Smooth muscle cell (in vitro differentiated cells): ENCODE measurements around the gene TMEM135. TPM values are rescaled to one million over a fixed set of nuclear protein-coding genes. Genes with fewer than 3 reads are reported as not detected.
"Not testable (repeated sequence)": the region's sequence is repeated elsewhere in the genome, so short reads cannot be mapped to it uniquely, and the experiment has no call there.

Experiments
- DNase-seq: peaks from one replicate; lab custom pipeline; 2025; ENCODE audit not compliant: unreplicated experiment; lab: John Stamatoyannopoulos, UW
- H2AFZ ChIP-seq: fragments of 200-600 bp; sonication (generic); 2 replicates; pipeline ENCODE4 v1.6.0; 2016; ENCODE audit warnings: antibody characterized with exemption, low read depth, mild to moderate bottlenecking
- H3F3A ChIP-seq: fragments of 200-600 bp; sonication (generic); 2 replicates; pipeline ENCODE4 v1.6.0; 2017; ENCODE audit warnings: antibody characterized with exemption, low read depth
- H3K27ac ChIP-seq: fragments of 200-600 bp; sonication (generic); 2 replicates; pipeline ENCODE4 v1.5.1; 2016; ENCODE audit warnings: low read depth, mild to moderate bottlenecking
- H3K27me3 ChIP-seq: fragments of 200-600 bp; sonication (generic); 2 replicates; pipeline ENCODE4 v1.6.1; 2016; ENCODE audit warnings: low read depth, mild to moderate bottlenecking
- H3K36me3 ChIP-seq: fragments of 200-600 bp; sonication (generic); 2 replicates; pipeline ENCODE4 v1.5.1; 2016; ENCODE audit warnings: low read depth
- H3K4me1 ChIP-seq: fragments of 200-600 bp; sonication (generic); 2 replicates; pipeline ENCODE4 v1.5.1; 2016; ENCODE audit warnings: low read depth
- H3K4me2 ChIP-seq: fragments of 200-600 bp; sonication (generic); 2 replicates; pipeline ENCODE4 v1.6.0; 2016; ENCODE audit warnings: mild to moderate bottlenecking
- H3K4me3 ChIP-seq: fragments of 200-600 bp; sonication (generic); 2 replicates; pipeline ENCODE4 v1.5.1; 2016; ENCODE audit warnings: mild to moderate bottlenecking
- H3K79me2 ChIP-seq: fragments of 200-600 bp; sonication (generic); 2 replicates; pipeline ENCODE4 v1.6.0; 2016; ENCODE audit warnings: low read depth, mild to moderate bottlenecking
- H3K9ac ChIP-seq: fragments of 200-600 bp; sonication (generic); 2 replicates; pipeline ENCODE4 v1.6.0; 2016; ENCODE audit warnings: low read depth
- H3K9me3 ChIP-seq: fragments of 200-600 bp; sonication (generic); replicated peaks from 2 replicates; pipeline ENCODE4 v1.5.1; 2016; ENCODE audit warnings: low read depth
- H4K20me1 ChIP-seq: fragments of 200-600 bp; sonication (generic); 2 replicates; pipeline ENCODE4 v1.6.0; 2016; ENCODE audit warnings: low read depth
- CTCF ChIP-seq: fragments of 200-600 bp; sonication (generic); IDR thresholded peaks from 2 replicates; pipeline ENCODE4 v1.5.1; 2017; ENCODE audit warnings: borderline replicate concordance, mild to moderate bottlenecking, antibody characterized with exemption; ENCODE audit not compliant: insufficient read depth, poor library complexity, severe bottlenecking
- WGBS: methylation state at CpG from one replicate; pipeline ENCODE4 v1.1.7; 2016; ENCODE audit warnings: low lambda C conversion rate; 5-methylcytosine and 5-hydroxymethylcytosine counted together
- polyA plus RNA-seq: library from polyadenylated mRNA; unstranded; fragments of >200 nt; fragmentation: Nextera tagmentation; extraction: Ambion mirVana; gene quantifications from 2 replicates; pipeline ENCODE4 v1.2.1, GENCODE V29; 2016
- total RNA-seq: library from RNA; depleted of rRNA; stranded (reverse); fragments of >200 nt; gene quantifications from 2 replicates; pipeline ENCODE4 v1.2.3, GENCODE V29; 2014

TMEM135 gene
- total and polyA plus RNA-seq, 2 experiments from 2014 or later, result 12.4 to 21.7 TPM

GRCh38 chr11:87107379-87107778 is 69.6 kb downstream of the TMEM135 start:
- not testable (repeated sequence) for H2AFZ ChIP-seq, H3K4me2 ChIP-seq, H3F3A ChIP-seq, H3K9ac ChIP-seq, H3K4me3 ChIP-seq, H3K36me3 ChIP-seq, H3K27me3 ChIP-seq, H3K9me3 ChIP-seq, DNase-seq, H3K4me1 ChIP-seq, H3K27ac ChIP-seq
- Histone ChIP-seq H4K20me1 (peaks cover 29% of the 10 kb centered on the region), H3K79me2 (peaks cover 21% of the 10 kb centered on the region)
- 94% methylated on average over 3 of the region's 3 CpGs for WGBS

- H3K79me2 ChIP-seq, result peaks cover 16% of the 10 kb centered on the region
- no peak overlapping the region for H3K4me2 ChIP-seq
- H3F3A ChIP-seq, result no peaks in the 10 kb centered on the region
- H3K9me3 ChIP-seq, result no peaks in the 10 kb centered on the region
- no peak overlapping the region for H2AFZ ChIP-seq
- H3K9ac ChIP-seq, result no peak overlapping the region
- no peak overlapping the region for H3K4me3 ChIP-seq
- no peak for TF ChIP-seq CTCF
- H3K27me3 ChIP-seq, result no peaks in the 10 kb centered on the region
- H3K4me1 ChIP-seq, result no peaks in the 10 kb centered on the region
- no peak for DNase-seq
- H3K36me3 ChIP-seq, result no peaks in the 10 kb centered on the region
- peaks cover 20% of the 10 kb centered on the region for H4K20me1 ChIP-seq
- 64% methylated on average over 3 of the region's 3 CpGs for WGBS
- H3K27ac ChIP-seq, result no peak overlapping the region
These were observed 72.9 kb downstream of the TMEM135 start for GRCh38 chr11:87110443-87111131.

- Histone ChIP-seq H3K4me1 (no peaks in the 10 kb centered on the region), H3K9ac (no peak overlapping the region), H3K9me3 (no peaks in the 10 kb centered on the region), H3K4me2 (no peak overlapping the region), H3K27ac (no peak overlapping the region), H2AFZ (no peak overlapping the region), H3K36me3 (no peaks in the 10 kb centered on the region), H3K27me3 (no peaks in the 10 kb centered on the region), H3F3A (no peaks in the 10 kb centered on the region), H4K20me1 (peaks cover 10% of the 10 kb centered on the region), H3K79me2 (peaks cover 10% of the 10 kb centered on the region), H3K4me3 (no peak overlapping the region)
- no peak for TF ChIP-seq CTCF
- no peak for DNase-seq
- WGBS, result 100% methylated on average over 1 of the region's 1 CpG
These were observed 76.4 kb downstream of the TMEM135 start for GRCh38 chr11:87114093-87114492.

GRCh38 chr11:87116185-87116584 is 78.5 kb downstream of the TMEM135 start:
- H3K79me2 ChIP-seq, result peaks cover 9% of the 10 kb centered on the region
- H3K4me2 ChIP-seq, result no peak overlapping the region
- no peak overlapping the region for H3K27ac ChIP-seq
- H3K36me3 ChIP-seq, result no peaks in the 10 kb centered on the region
- H3K9me3 ChIP-seq, result no peaks in the 10 kb centered on the region
- no peak for DNase-seq
- no peak overlapping the region for H2AFZ ChIP-seq
- no peak overlapping the region for H3K9ac ChIP-seq
- H3K4me3 ChIP-seq, result no peak overlapping the region
- WGBS, result 87% methylated on average over 1 of the region's 1 CpG
- no peak for TF ChIP-seq CTCF
- H3F3A ChIP-seq, result no peaks in the 10 kb centered on the region
- H4K20me1 ChIP-seq, result peaks cover 5% of the 10 kb centered on the region
- no peaks in the 10 kb centered on the region for H3K4me1 ChIP-seq
- H3K27me3 ChIP-seq, result no peaks in the 10 kb centered on the region
